Limb (tissue), 2 donors: Measurements from ENCODE around the gene TAS2R42.

Experiments used
- DNase-seq, 2 donors: peaks; one replicate each; pipeline ENCODE4 v3.0.0-alpha.2; 2016; ENCODE audit errors: extremely low spot score in 2 of 2

Gene TAS2R42, protein sequence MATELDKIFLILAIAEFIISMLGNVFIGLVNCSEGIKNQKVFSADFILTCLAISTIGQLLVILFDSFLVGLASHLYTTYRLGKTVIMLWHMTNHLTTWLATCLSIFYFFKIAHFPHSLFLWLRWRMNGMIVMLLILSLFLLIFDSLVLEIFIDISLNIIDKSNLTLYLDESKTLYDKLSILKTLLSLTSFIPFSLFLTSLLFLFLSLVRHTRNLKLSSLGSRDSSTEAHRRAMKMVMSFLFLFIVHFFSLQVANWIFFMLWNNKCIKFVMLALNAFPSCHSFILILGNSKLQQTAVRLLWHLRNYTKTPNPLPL

DNA sequence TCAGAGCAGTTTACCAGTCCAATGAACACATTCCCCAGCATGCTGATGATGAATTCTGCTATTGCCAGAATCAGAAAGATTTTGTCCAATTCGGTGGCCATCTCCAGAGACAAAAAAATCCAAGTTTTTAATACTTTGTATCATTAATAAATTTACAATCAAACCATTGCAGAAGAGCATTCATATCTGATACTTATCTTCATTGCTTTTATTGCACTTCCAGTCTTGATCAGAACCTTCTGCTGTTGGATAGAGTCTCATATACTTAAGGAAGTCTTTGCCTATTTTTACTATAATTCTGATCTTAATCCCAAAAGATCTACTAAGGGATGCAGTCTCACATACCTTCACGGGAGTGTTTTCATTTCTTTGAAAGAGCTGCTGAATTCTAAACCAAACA, at the start of gene TAS2R42:
Gene TAS2R42 (minus strand): TSS at position 101 of the 400 bp plus-strand sequence. CDS start 0 bp downstream, at position 101.
- DNase-seq, result no peak

DNA sequence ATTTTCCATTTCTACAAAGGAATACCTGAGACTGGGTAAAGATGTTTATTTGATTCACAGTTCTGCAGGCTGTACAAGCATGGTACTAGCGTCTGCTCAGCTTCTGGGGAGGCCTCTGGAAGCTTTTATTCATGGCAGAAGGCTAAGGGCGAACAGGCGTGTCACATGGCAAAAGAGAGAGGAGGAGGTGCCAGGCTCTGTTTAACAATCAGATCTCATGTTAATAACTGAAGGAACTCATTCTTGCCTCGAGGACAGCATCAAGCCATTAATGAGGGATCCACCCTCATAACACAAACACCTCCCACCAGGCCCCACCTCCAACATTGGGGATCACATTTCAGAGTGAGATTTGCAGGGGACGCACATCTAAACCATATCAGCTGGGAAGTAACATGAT, 46.8 kb upstream of the TAS2R42 start:
- no peak for DNase-seq

DNA sequence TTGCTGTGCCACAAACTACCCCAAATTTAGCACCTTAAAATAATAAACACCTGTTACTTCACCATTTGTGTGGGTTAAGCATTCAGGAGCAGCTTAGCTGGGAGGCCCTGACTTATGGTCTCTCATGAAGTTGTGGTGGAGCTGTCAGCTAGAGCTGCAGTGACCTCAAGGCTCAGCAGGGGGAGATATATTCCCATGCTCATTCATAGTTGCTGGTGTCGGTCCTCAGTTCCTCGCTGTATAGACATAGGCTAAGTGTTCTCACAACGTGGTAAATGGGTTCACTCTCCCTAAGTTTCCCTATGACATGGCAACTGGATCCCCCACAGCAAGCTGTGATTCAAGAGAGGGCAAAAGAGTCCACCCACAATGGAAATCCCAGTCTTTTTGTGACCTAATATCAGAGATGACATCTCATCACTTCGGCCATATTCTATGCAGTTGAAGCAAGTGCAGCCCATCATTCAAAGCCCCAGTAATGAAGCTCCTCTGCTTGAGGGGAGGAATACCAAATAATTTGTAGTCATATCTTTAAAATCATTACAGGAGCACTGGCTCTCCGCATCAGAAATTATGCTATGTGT, 41.7 kb upstream of the TAS2R42 start:
- DNase-seq, result peak; percentile 2 to 34

DNA sequence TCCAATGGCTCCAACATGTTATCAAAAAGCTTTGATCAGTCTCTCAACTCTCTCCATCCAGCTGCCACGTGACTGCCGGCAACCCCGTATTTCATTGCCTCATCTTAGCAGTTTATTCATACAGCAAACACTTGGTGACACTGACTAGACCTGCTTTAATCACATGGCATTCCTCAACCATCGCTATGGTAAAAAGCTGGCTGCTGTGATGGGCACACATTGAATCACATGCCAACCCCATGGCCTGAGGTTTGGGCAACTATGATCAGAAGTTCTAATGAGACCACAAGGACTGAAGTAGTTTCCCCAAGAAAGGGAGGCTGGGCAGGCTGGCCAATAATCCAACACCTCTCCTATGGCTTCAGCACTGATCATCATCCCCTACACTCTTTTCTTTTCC, 40.6 kb upstream of the TAS2R42 start:
- no peak for DNase-seq

DNA sequence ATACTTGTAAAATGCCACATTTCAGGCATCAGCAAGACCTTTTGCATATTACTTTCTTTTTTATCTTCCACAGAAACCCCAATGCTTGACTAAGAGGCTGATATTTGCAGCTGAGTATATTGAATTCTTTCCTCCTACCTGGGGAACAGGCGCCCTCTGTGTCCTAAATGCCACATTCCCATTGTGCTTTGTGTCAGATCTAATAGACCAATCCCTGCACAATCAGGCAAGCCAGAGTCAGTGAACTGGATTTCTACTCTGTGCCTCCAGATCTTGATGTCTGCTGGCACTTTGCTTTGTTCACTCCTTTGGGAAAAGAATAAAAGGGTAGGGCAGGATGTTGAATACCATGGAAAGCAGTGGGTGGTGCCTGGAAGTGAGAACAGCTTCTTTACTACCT, 22.4 kb upstream of the TAS2R42 start:
- DNase-seq, result no peak

DNA sequence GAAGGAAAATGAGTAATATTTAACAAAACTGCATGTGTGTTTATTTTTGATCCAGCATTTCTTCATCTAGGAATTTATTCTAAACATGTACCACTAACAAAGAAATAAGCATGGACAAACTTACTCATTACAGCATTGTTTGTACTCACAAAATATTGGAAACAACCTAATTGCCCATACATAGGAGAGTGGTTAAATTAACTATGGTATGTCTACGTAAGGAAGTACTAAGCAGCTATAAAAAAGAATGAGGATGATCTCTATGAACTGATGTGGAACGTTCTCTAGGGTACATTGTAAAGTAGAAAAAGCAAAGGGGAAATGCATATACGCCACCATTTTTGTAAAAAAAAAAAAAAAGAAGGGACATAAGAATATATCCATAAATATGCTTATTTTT, 17.4 kb upstream of the TAS2R42 start:
- no peak for DNase-seq

DNA sequence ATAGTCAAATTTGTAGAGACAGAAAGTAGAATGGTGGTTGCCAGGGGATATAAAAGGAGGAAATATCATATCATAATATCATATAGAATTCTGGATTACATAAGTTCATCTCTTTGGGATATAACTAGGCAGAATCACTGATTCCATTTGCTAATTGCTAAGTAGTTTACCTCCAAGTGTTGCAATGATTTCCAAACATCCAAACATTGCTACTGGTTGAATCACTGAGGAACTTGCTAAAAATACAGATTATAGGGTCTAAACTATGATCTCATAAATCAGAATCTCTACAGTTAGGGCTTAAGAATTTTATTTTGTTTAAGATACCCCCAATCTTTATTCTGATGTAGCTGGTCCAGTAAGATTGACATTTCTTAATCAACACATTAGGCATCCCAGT, 16.1 kb upstream of the TAS2R42 start:
- DNase-seq, result no peak

DNA sequence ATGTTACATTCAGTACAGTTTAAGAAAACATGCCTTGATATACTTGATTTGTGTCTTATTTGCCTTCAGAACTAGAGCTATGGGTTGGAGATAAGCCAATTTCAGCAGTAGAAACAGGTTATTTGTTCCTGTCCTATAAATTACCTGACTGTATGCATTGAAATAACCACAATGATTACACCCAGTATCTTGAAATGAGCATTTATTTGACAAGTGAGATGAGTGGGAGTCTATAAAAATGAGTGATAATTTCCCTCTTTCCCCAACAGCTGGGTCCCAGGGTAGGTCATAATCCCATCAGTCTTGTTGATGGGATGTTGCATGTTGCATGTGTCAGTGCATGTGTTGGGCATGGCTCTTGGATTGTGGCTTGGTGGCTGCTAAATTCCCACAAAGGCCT, 3.7 kb downstream of the TAS2R42 start:
- no peak for DNase-seq

DNA sequence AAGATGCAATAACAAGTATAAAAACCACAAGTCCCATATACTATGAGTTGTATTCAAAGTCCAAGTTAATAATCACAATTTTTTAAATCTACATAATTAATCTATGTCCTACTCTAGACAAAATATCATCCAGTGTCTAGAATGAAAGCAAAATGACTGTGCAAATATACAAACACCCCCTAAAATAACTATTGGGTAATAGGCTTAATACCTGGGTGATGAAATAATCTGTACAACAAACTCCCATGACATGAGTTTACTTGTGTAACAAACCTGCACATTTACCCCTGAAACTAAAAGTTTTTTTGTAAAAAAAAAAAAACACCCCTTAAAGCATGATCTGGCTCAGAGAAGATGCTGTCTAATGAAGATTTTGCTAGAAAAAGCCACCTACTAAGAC, 4.2 kb downstream of the TAS2R42 start:
- DNase-seq, result no peak

DNA sequence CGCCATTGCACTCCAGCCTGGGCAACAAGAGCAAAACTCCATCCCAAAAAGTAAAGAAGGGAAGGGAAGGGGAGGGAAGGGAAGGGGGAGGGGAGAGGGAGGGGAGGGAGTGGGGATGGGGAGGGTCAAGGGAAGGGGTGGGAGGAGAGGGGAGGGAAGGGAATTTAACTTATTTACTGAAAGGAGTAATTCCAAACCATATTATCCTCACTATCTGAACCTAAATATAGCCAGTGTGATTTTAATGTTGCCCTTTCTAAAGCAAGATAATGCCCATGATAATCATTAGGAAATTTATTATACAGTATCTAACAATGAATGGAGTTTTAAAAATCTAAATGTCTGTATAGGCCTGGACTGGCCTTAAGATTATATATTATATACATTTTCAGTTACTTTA, 8.5 kb downstream of the TAS2R42 start:
- no peak for DNase-seq

DNA sequence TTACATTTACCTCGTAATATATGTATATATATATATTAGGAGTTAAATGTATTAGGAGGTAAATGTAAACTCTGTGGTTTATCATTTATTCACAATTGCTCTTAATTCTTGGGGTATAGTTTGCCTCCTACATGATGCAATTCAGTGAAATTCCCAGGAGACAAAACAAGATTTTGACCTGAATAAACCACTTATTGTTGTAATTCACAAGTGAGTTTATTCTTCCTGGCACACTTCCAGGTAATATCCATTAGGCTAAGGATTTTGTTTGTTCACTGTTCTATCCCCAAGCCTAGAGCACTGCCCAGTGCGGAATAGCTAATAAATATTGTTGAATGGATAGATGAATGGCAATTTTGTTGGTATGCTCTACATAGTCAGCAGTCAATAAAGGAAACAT, 12.7 kb downstream of the TAS2R42 start:
- DNase-seq, result no peak

DNA sequence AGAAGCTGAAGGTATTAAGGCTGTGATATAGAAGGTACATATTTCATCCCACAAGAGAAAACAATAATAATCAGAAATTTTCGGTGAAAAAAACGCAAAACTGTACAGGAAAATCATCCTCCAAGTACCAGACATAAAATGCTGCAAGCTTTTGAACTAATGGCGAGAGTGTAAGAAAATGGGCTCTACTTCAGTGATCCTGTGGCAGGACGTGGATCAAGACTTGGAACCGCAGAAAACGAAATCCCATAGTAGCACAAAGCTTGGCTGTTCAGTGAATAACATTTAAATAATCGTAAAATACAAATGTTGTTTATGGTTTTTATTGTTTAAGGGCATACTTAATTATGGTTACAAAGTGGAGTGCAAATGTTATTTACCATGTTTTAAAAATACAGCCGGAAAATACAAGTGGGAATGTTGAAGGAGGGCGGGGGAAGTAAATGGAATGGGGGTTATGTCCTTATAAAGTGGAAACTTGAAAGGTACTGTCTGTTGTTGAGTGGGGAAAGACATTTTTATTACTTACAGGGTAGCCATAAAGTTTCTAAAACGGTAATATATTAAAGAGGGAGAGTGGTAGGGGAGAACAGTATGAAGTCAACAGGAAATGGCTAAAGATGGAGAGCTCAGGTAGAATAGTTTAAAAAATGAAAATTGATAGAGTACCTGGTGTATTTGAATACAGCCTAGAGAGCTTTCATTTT, 14.6 kb downstream of the TAS2R42 start:
- peak in 1 of 2 donors; percentile 23 for DNase-seq

DNA sequence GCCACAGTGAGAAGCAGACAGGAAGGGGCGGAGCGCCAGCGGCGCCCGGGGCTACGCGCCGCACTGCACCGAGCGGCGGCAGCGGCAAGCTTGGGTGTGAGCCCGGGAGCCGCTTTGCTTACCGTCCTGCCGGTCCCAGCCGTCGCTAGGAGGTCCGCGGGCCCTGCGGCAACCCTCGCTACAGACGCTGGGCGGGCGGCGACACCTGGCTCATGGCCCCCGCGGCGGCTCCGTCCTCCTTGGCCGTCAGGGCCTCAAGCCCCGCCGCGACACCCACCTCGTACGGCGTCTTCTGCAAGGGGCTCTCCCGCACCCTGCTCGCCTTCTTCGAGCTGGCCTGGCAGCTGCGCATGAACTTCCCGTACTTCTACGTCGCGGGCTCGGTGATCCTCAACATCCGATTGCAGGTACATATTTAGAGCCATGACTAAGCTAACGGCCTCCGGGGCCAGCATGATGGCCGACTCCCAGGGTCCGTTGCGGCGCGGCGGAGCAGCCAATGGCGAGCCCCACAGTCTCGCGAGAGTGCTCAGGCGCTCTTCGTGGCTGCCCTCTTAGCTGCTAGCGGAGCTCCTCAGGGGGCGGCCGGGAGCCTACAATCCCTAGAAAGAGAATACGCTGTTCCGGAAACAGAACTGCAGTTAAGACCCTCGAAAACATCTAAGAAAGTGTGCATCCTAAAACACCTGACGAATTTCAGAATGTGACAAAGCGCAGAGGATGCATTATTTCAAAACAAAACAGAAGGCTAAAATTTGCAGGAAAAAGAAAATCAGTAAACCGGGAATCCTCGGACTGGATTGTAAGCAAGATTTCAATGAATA, 15.4 kb downstream of the TAS2R42 start, which contains the start of gene SMIM10L1:
Gene SMIM10L1 (plus strand): TSS at position 50 of the 824 bp plus-strand sequence. CDS start 163 bp downstream, at position 213.
- peak; percentile 94 to 95 for DNase-seq

DNA sequence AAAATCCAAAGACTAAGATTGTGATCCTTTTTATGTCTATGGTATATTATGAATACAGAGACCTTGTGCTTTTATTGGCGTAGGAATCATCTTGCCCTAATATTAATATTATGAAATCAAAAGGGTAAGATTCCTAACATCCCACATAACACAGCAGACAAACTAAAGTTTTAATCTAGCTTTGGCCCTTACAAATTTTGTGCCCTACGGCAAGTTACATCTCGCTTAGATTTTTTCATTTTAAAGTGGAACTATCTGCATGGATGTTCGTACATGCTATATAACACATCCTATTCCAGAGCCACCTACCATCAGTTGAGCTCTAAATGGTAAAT, 16.0 kb downstream of the TAS2R42 start:
- no peak for DNase-seq

DNA sequence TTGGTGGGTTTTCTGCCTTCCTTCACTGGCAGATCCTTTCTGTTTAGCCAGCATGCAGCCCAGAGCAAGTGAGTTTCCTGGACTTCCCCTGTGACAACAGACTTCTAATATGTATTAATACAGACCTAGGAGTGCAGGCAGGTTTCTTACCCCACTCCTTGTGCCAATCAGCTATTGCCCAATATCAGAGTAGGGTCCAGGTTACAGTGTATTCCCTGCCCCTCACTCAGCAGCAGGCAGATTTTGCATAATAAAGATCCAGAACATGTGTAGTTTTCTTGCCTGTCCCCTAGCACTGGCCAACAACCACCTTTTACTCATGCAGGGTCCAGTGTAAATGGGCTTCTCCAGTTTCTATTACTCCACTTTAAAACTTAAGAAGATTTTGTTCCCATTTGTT, 20.4 kb downstream of the TAS2R42 start:
- no peak for DNase-seq

DNA sequence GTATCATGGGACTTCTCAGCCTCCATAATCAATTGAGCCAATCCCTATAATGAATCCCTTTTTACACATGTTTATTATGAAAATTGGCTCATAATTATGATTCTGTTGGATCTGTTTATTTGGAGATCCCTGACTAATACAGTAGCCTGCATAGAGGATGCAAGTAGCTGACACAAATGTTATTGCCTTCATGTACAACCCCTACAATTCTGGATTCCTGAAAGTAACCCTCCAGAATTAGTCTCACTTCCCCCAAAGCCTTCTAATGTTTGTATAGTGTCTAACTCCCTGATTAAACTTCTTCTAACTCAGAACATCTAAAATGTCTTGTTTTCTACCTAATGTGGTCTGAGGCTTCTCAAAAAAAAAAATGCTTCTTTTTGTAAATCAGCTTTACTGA, 22.4 kb downstream of the TAS2R42 start:
- DNase-seq, result no peak

DNA sequence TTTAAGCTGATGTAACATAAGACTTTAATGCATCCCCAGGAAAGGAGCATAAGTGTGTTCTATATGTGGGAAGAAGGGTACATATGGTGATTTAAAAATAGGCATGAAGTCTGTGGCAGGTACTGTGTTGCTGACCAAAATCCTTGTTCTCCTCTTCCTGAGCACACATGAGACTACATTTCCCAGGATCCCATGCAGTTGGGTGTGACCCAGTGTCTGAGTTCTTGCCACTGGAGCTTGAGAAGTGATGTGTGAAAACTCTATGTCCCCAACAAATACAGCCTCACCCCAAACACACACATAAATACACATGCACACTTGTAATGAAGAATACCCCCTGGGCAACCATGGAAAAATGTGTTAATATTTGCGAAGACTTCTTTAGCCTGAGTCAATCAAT, 24.2 kb downstream of the TAS2R42 start:
- no peak for DNase-seq

DNA sequence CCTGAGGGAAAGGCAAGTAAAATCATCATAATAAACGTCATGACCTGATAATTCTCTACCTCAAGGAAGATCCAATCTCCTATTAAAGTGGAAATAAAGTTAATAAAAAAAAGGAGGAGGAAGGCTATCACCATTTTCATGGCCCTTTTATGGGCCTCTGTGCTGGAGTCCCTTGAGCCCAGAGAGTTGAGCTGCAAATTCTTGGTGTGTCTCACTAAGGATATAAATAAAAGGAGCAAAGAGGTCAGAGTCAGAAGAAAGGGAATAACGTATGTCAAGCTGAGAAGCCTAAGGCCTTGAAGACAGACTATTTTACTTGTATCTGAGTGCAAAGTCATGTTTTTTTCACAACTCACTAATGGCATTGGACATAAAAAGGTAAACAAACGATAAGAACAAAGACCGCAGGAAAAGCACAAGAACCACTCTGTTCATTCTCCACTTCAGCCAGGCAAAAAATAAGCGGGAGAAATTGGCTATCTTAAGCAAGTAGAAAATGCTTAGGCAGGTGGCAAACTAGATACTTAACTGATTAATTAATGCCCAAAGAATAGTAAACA, 27.8 kb downstream of the TAS2R42 start:
- no peak for DNase-seq

DNA sequence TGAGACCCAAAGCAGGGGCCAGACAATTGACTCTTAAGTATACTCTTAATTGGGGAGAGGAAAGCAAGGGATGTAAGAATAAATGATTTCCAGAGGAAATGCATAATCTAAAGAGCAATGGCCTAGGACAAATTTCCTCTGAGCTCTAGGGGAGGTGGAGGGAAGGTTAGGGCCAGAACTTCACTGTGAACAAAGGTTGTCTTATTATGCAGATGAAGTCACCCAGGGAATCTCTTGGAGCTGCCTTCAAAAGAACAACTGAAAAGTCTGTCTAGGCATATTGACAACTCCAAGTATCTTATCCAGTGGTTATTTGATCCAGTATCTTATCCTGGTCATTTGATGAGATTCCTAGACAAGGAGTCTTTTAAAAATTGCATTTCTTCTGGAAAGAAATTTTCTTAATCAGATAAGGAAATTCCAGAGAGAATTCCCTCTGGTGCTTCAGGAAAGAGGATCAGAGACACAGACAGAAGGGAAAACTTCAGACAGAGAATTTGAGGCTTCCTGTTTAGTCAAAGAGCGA, 32.3 kb downstream of the TAS2R42 start:
- DNase-seq, result no peak

DNA sequence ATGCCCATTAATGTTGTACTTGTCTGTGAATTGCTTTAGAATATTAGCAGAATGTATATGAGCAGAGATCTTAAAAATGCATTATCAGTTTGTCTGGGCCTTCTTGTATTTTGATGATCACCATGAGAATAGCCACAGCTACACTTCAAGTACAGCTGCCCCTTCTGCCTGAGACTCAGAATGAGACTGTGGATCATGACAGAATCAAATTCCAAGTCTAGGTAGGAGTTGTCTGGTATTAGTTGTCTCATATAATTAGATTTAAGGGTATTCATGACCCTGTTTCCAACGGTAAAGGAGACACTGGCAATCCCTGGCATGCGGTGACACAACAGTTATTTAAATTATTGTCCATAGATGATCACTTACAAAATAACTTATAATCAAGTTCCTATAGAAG, 34.0 kb downstream of the TAS2R42 start:
- DNase-seq, result no peak

DNA sequence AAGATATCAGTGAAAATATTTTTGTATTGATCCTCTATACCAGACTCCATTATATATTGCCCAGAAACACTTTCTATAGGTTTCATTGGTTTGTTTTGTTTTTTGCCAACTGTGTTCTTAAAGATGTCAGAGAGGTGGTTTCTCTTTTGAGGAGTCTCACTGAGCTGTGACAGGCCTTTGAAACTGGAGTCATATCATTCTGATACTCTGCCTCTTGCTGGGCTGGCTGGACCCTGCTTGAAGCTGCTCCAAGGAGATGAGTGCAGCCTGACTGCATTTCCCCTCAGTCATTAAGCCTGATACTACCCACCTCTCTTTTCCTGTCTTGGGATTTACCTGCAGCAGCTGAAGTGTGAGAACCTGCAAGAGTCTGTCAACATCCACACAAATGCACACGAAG, 35.9 kb downstream of the TAS2R42 start:
- no peak for DNase-seq
